ENCODE measurements around the gene TMEM139. TPM values are rescaled to one million over a fixed set of nuclear protein-coding genes. Genes with fewer than 3 reads are reported as not detected.

Gene TMEM139
- total RNA-seq, 1 experiment from 2014 or later = 19.1 TPM

- no peaks in the 10 kb centered on the region for H3K36me3 Mint-ChIP-seq (ENCODE audit: insufficient read depth, unreplicated experiment)
- no peak for TF ChIP-seq CTCF (IDR thresholded peaks at IDR 0.05; ENCODE audit: insufficient read depth in 1 of 2, low read depth in 1 of 2, low read length in 1 of 2, severe bottlenecking in 1 of 2, unreplicated experiment in 1 of 2)
- intact Hi-C loops (cut with micrococcal nuclease; ENCODE audit: unreplicated experiment) = no loop called here
- Histone ChIP-seq H3K36me3 (ENCODE audit: control insufficient read depth, insufficient read depth, low read length) (no peaks in the 10 kb centered on the region), H3K4me3 (ENCODE audit: low read depth, low read length) (no peak overlapping the region), H3K9me3 (no peaks in the 10 kb centered on the region), H3K4me1 (no peaks in the 10 kb centered on the region), H3K27me3 (replicated peaks; ENCODE audit: control insufficient read depth, insufficient read depth, low read length) (no peaks in the 10 kb centered on the region)
- no peak overlapping the region for H3K4me3 Mint-ChIP-seq (ENCODE audit: unreplicated experiment)
- DNase-seq = no peak
- BruUV-seq (replicated peaks) = no TSS peak
- CTCF ChIA-PET = no interaction called here
- no peaks in the 10 kb centered on the region for H3K4me1 Mint-ChIP-seq (ENCODE audit: low read depth, unreplicated experiment)
- POLR2A ChIA-PET = no interaction called here
- no peaks in the 10 kb centered on the region for H3K27me3 Mint-ChIP-seq (ENCODE audit: insufficient read depth, unreplicated experiment)
- no peaks in the 10 kb centered on the region for H3K9me3 Mint-ChIP-seq (ENCODE audit: unreplicated experiment)
- H3K27ac Mint-ChIP-seq (ENCODE audit: unreplicated experiment) = no peak overlapping the region
These were observed 52.5 kb downstream of the TMEM139 start for GRCh38 chr7:143337216-143337615.

Other genes starting within 250 kb of the TMEM139 start
- not detected in 2 replicates for gene OR6V1, start 232.6 kb upstream of the TMEM139 start, total RNA-seq (2022)
- gene PIP, start 152.9 kb upstream of the TMEM139 start, total RNA-seq (2022) = not detected in 2 replicates
- gene TAS2R39, start 101.5 kb upstream of the TMEM139 start, total RNA-seq (2022) = not detected in 2 replicates
- gene TAS2R40, start 62.9 kb upstream of the TMEM139 start, total RNA-seq (2022) = not detected in 2 replicates
- 127 and 134 TPM in 2 replicates for gene GSTK1, start 21.5 kb upstream of the TMEM139 start, total RNA-seq (2022)
- gene CASP2, start 3.4 kb downstream of the TMEM139 start, total RNA-seq (2022) = 51.7 and 62.0 TPM in 2 replicates
- 1.8 and 1.9 TPM in 2 replicates for gene CLCN1, start 31.2 kb downstream of the TMEM139 start, total RNA-seq (2022)
- gene FAM131B, start 77.8 kb downstream of the TMEM139 start, total RNA-seq (2022) = 20.2 and 22.3 TPM in 2 replicates
- 147 and 160 TPM in 2 replicates for gene ZYX, start 96.4 kb downstream of the TMEM139 start, total RNA-seq (2022)
- 66.6 and 69.2 TPM in 2 replicates for gene EPHA1, start 123.9 kb downstream of the TMEM139 start, total RNA-seq (2022)
- not detected in 2 replicates for gene TAS2R60, start 158.5 kb downstream of the TMEM139 start, total RNA-seq (2022)
- gene TAS2R41, start 192.9 kb downstream of the TMEM139 start, total RNA-seq (2022) = not detected in 2 replicates